Thoracic aorta (tissue), 2 donors: ENCODE measurements around the gene ZNRF3. TPM values are rescaled to one million over a fixed set of nuclear protein-coding genes. Genes with fewer than 3 reads are reported as not detected.

Experiments used
- ATAC-seq: fragments of 150-250 bp; one replicate; pipeline ENCODE4 v1.8.0; 2017; ENCODE audit warnings: low read depth; ENCODE audit not compliant: insufficient number of reproducible peaks, low FRiP score
- DNase-seq: peaks from one replicate; pipeline ENCODE4 v3.0.0-alpha.2; 2020; ENCODE audit warnings: low spot score
- H3K27ac ChIP-seq, 2 donors: fragments of 200-600 bp; sonication (generic); 1 replicate in 1 of 2; 2 replicates in 1 of 2; pipeline ENCODE4 v1.5.1; 2016; ENCODE audit warnings: mild to moderate bottlenecking in 2 of 2, moderate library complexity in 2 of 2
- H3K27me3 ChIP-seq: fragments of 200-600 bp; sonication (generic); replicated peaks from 2 replicates; pipeline ENCODE4 v1.6.0; 2016; ENCODE audit warnings: mild to moderate bottlenecking; ENCODE audit not compliant: insufficient read depth
- H3K36me3 ChIP-seq: fragments of 200-600 bp; sonication (generic); one replicate; pipeline ENCODE4 v1.5.1; 2016
- H3K4me1 ChIP-seq, 2 donors: fragments of 200-600 bp; sonication (generic); 1 replicate in 1 of 2; 2 replicates in 1 of 2; pipeline versions ENCODE4 v1.5.1 to v1.6.0; 2016; ENCODE audit warnings: low read depth in 2 of 2, mild to moderate bottlenecking in 1 of 2; ENCODE audit not compliant: control insufficient read depth in 1 of 2
- H3K4me3 ChIP-seq: fragments of 200-600 bp; sonication (generic); 2 replicates; pipeline ENCODE4 v1.5.1; 2016; ENCODE audit warnings: mild to moderate bottlenecking
- H3K9me3 ChIP-seq: fragments of 200-600 bp; sonication (generic); 2 replicates; pipeline ENCODE4 v1.5.1; 2016
- CTCF ChIP-seq: fragments of 200-600 bp; sonication (generic); IDR thresholded peaks from one replicate; pipeline ENCODE4 v1.5.1; 2019; ENCODE audit warnings: antibody characterized with exemption
- total RNA-seq, 2 donors: library from RNA; depleted of rRNA; stranded (reverse); fragments of >200 nt; gene quantifications; one replicate each; pipeline versions ENCODE4 v1.1.0 to v1.2.3, GENCODE V29; 2016

Gene ZNRF3
- total RNA-seq, 2 donors from 2014 or later, result 17.2 to 23.1 TPM

- Histone ChIP-seq H3K27me3 (no peaks in the 10 kb centered on the region), H3K27ac (peak overlapping the region; percentile 62 to 84), H3K4me1 (peaks cover 39 to 89% of the 10 kb centered on the region in 2 donors), H3K9me3 (no peaks in the 10 kb centered on the region), H3K4me3 (peak overlapping the region; percentile 10), H3K36me3 (no peaks in the 10 kb centered on the region)
- ATAC-seq (no peak), DNase-seq (no peak)
- TF ChIP-seq CTCF, result no peak
These were observed 35.3 kb downstream of the ZNRF3 start for GRCh38 chr22:28918550-28919271.

DNA sequence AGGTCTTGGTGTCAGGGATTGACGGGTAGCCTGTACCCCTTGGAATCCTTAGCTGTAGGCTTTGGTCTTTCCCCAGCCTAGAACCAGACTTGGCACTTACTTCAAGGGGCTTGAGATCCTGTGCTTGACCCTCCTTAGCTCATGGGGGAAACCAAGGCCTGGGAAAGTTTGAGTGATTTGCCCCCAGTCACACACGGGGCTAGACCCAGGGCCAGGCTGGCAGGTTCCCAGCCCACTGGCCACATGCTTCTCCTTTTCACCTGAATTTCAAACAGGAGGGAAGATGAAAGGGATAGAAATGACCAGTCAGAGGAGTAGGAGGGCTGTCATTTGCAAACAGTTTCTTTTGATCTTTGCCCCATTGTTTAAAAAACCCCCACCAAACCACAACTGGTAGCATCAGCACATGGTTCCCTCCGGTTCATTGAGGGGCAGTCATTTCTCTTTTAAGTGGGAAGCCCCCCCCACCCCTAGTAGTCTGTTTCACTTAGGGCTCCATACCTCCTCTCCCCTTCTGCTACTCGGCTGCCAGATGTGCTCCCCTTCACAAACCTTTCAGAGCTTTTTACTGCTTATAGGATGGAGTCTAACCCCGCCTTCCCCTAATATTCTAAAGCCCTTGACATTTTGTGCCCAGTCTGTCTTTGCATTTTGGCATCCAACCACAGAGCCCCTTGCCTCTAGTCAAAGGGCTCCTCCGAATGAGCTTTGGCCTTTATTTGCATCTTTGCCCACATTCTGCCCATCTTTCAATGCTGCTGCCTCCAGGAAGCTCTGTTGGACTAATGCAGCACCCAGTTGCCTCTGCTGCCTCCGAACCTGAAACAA lies 37.6 kb downstream of the ZNRF3 start:
- Histone ChIP-seq H3K4me3 (no peak overlapping the region), H3K9me3 (no peaks in the 10 kb centered on the region), H3K36me3 (no peaks in the 10 kb centered on the region), H3K27ac (peak overlapping the region; percentile 58 to 82), H3K27me3 (no peaks in the 10 kb centered on the region), H3K4me1 (peaks cover 35 to 89% of the 10 kb centered on the region in 2 donors)
- DNase-seq, result no peak
- no peak for TF ChIP-seq CTCF
- ATAC-seq, result no peak

DNA sequence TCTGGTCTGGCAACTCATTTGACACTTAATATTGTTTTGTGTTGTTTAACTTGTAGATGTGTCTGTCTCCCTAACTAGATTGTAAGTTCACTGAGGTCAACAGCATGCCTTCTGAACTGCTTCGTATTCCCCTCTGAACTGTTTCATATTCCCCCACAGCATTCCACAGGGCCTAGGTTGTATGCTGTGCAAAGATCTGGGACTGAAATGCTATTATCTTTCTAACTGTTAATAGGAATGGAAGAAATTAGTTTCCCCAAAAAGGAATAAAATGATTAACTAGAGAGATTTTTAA lies 38.2 kb downstream of the ZNRF3 start:
- no peak for DNase-seq
- Histone ChIP-seq H3K27ac (peak overlapping the region; percentile 58 to 82), H3K4me3 (no peak overlapping the region), H3K9me3 (no peaks in the 10 kb centered on the region), H3K4me1 (peaks cover 33 to 88% of the 10 kb centered on the region in 2 donors), H3K27me3 (no peaks in the 10 kb centered on the region), H3K36me3 (no peaks in the 10 kb centered on the region)
- no peak for TF ChIP-seq CTCF
- ATAC-seq, result no peak

DNA sequence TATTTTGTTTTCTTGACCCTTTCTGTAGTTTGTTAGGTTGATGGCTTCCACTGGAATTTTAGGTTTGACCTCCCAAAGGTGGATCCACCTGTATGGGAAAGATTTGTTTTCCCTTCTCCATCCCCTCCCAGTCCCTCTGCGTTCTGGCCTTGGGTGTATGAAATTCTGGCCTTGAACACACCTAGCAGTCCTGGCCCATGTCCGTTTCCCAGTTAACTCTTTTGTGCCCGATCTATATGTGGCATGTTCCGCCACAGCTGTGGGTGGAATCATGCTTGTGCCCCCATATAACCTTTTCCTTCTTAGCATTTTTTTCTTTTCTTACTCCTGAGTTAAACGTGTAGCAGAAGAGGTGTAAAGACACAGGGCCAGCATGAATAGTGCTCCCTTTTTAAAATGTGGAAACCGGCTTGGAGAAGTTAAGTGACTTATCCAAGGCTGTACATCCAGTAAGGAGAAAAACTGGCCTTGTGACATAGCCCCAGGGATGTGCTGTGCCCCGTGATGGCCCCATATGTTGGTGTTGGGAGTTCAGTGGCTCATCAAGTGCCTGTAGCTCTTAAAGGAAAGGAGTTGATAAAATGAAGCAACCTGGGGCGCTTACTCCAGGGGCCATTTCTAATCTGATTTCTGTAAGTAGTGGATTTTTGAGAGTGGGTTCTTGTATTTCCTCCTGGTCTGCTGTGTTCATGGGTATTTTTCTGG lies 39.3 kb downstream of the ZNRF3 start:
- Histone ChIP-seq H3K27ac (peak overlapping the region; percentile 67 to 82), H3K27me3 (no peaks in the 10 kb centered on the region), H3K36me3 (no peaks in the 10 kb centered on the region), H3K9me3 (no peaks in the 10 kb centered on the region), H3K4me3 (no peak overlapping the region), H3K4me1 (peaks cover 31 to 88% of the 10 kb centered on the region in 2 donors)
- no peak for TF ChIP-seq CTCF
- ATAC-seq (no peak), DNase-seq (no peak)
